ENCODE data around the gene PRKG1. TPM values are rescaled to one million over a fixed set of nuclear protein-coding genes. Genes with fewer than 3 reads are reported as not detected.

The PRKG1 gene
- total RNA-seq, 1 experiment from 2014 or later: 10.4 TPM

- H3K56ac ChIP-seq (ENCODE audit: insufficient read length, low read depth, low read length): no peak overlapping the region
- Mint-ChIP-seq H3K36me3 (ENCODE audit: insufficient read depth in 1 of 3, low read depth in 3 of 3) (no peaks in the 10 kb centered on the region), H3K27me3 (ENCODE audit: low read depth) (no peaks in the 10 kb centered on the region), H3K4me1 (peaks cover 12 to 16% of the 10 kb centered on the region in 2 experiments), H3K4me3 (no peak overlapping the region), H3K27ac (no peak overlapping the region), H3K9me3 (no peaks in the 10 kb centered on the region)
- no CpG with 5 or more reads among the region's 4 CpGs for WGBS (ENCODE audit: extremely low coverage, insufficient read length, low lambda C conversion rate)
- no peak overlapping the region for H2BK12ac ChIP-seq (ENCODE audit: insufficient read length, low read depth, low read length)
- H2BK20ac ChIP-seq (ENCODE audit: low read depth, low read length, poor library complexity, severe bottlenecking): no peak overlapping the region
- no peak overlapping the region for H3K9ac ChIP-seq (ENCODE audit: extremely low read depth, insufficient read length, low read length)
- no peak overlapping the region for H4K5ac ChIP-seq (ENCODE audit: insufficient read length, low read depth, low read length)
- H3K27me3 ChIP-seq (ENCODE audit: insufficient read depth, low read length): no peaks in the 10 kb centered on the region
- H2BK120ac ChIP-seq (ENCODE audit: low read depth, low read length, poor library complexity, severe bottlenecking): no peak overlapping the region
- no peak overlapping the region for H3K23ac ChIP-seq (ENCODE audit: insufficient read length, low read depth, low read length)
- no peak overlapping the region for H3K4ac ChIP-seq (ENCODE audit: low read depth, low read length)
- H3K23me2 ChIP-seq (ENCODE audit: insufficient read length, low read depth, low read length, poor library complexity, severe bottlenecking): no peaks in the 10 kb centered on the region
- H3K4me1 ChIP-seq (ENCODE audit: insufficient read depth, low read length): peaks cover 2% of the 10 kb centered on the region; the same call in 1 of the 2 replicates
- H3K27ac ChIP-seq (ENCODE audit: insufficient read length, low read depth, low read length): no peak overlapping the region
- no peak overlapping the region for H2BK5ac ChIP-seq (ENCODE audit: insufficient read length, low read length)
- H2AFZ ChIP-seq (ENCODE audit: low read length): no peak overlapping the region
- no peak overlapping the region for H4K8ac ChIP-seq (replicated peaks; ENCODE audit: insufficient read length, low read depth, low read length)
- no peak overlapping the region for H3T11ph ChIP-seq (ENCODE audit: low read length)
- no peaks in the 10 kb centered on the region for H3K79me2 ChIP-seq (ENCODE audit: insufficient read depth, low read length)
- no peak for DNase-seq
- H2BK15ac ChIP-seq (ENCODE audit: low read depth, low read length): no peak overlapping the region
- H3K9me3 ChIP-seq (ENCODE audit: control insufficient read depth, low read depth, low read length): no peaks in the 10 kb centered on the region
- no peak overlapping the region for H2AK5ac ChIP-seq (ENCODE audit: insufficient read length, low read length)
- H4K20me1 ChIP-seq (ENCODE audit: control insufficient read depth, insufficient read depth, insufficient read length): no peaks in the 10 kb centered on the region
- TF ChIP-seq CTCF (conservative IDR thresholded peaks at IDR 0.05): no peak
- no peak overlapping the region for H3K14ac ChIP-seq (ENCODE audit: insufficient read depth, low read length)
- no peak overlapping the region for H4K91ac ChIP-seq (ENCODE audit: insufficient read length, low read depth, low read length)
- no peaks in the 10 kb centered on the region for H3K79me1 ChIP-seq (ENCODE audit: insufficient read depth, low read depth, low read length, poor library complexity, severe bottlenecking)
- no peak overlapping the region for H3K18ac ChIP-seq (ENCODE audit: insufficient read length, low read depth, low read length)
- H3K4me2 ChIP-seq (ENCODE audit: insufficient read depth, insufficient read length, low read length): no peak overlapping the region
These were observed 1194.9 kb downstream of the PRKG1 start for GRCh38 chr10:52269233-52269632.

Data from H9 (cell line).